Measurements from ENCODE around the gene CPEB1. TPM values are rescaled to one million over a fixed set of nuclear protein-coding genes. Genes with fewer than 3 reads are reported as not detected.

The CPEB1 gene
- polyA plus RNA-seq, 4 donors = 0.27 to 2.8 (median 0.50) TPM; not detected in 1

DNA sequence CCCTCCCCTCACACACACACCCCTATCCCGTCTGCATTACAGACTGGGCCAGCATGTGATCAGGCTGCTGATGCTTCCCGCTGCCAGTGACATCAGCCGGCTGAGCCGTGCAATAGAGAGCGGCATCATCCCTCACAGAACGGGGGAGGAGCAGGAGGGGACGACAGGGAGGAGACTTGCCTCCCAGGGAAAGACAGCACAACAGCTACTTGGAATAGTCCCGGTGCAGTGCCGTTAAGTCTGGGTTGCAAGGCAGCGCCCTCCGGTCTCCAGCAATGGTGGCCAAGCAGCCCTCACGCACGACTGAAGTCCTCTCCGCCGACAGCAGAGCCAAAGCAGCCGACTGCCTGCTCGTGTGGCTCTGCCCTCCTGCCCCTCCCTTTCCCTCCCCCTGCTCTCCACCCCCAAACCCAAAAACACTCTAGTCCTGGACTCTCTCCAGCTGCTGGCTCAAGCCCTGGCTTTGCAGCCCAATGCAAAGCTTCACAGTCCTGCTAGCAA, 75.4 kb downstream of the CPEB1 start:
- peak overlapping the region in 1 of 3 donors; percentile 51 for H3K27ac ChIP-seq (ENCODE audit: low read depth in 1 of 3, low read length in 2 of 3)

GRCh38 chr15:82570721-82571508, 76.2 kb downstream of the CPEB1 start:
- H3K36me3 ChIP-seq (ENCODE audit: control insufficient read depth in 3 of 3, insufficient read depth in 2 of 3, low read depth in 1 of 3, low read length in 3 of 3) = no peaks in the 10 kb centered on the region
- FAIRE-seq = no peak
- WGBS, 3 donors = 37 to 42% (median 38%) methylated on average over 7 of the region's 7 CpGs
- H3K27ac ChIP-seq (ENCODE audit: low read depth in 1 of 3, low read length in 2 of 3) = peak overlapping the region in 1 of 3 donors; percentile 51
- no peaks in the 10 kb centered on the region for H3K4me1 ChIP-seq (ENCODE audit: control insufficient read depth in 3 of 3, insufficient read depth in 2 of 3, low read depth in 1 of 3, low read length in 2 of 3)
- H3K4me3 ChIP-seq (ENCODE audit: low read depth in 1 of 3, low read length in 3 of 3) = peak overlapping the region in 1 of 3 donors; percentile 24
- H3K9me3 ChIP-seq (ENCODE audit: control insufficient read depth in 2 of 2, insufficient read depth in 1 of 2, low read depth in 1 of 2, low read length in 1 of 2) = no peaks in the 10 kb centered on the region
- H3K27me3 ChIP-seq (ENCODE audit: control insufficient read depth in 3 of 3, insufficient read depth in 3 of 3, low read length in 3 of 3) = peaks cover 0 to 11% (median 5%) of the 10 kb centered on the region in 3 donors
- DNase-seq = no peak

More for the DNA sequence above, 75.4 kb downstream of the CPEB1 start:
- no peaks in the 10 kb centered on the region for H3K9me3 ChIP-seq (ENCODE audit: control insufficient read depth in 2 of 2, insufficient read depth in 1 of 2, low read depth in 1 of 2, low read length in 1 of 2)
- no peak for FAIRE-seq
- WGBS, 3 donors = 4 to 7% (median 4%) methylated on average over 15 to 17 of the region's 17 CpGs
- peaks cover 0 to 11% (median 5%) of the 10 kb centered on the region in 3 donors for H3K27me3 ChIP-seq (ENCODE audit: control insufficient read depth in 3 of 3, insufficient read depth in 3 of 3, low read length in 3 of 3)
- no peaks in the 10 kb centered on the region for H3K36me3 ChIP-seq (ENCODE audit: control insufficient read depth in 3 of 3, insufficient read depth in 2 of 3, low read depth in 1 of 3, low read length in 3 of 3)
- no peaks in the 10 kb centered on the region for H3K4me1 ChIP-seq (ENCODE audit: control insufficient read depth in 3 of 3, insufficient read depth in 2 of 3, low read depth in 1 of 3, low read length in 2 of 3)
- peak overlapping the region in 1 of 3 donors; percentile 24 for H3K4me3 ChIP-seq (ENCODE audit: low read depth in 1 of 3, low read length in 3 of 3)
- peak in 1 of 2 donors; percentile 35 for DNase-seq

DNA sequence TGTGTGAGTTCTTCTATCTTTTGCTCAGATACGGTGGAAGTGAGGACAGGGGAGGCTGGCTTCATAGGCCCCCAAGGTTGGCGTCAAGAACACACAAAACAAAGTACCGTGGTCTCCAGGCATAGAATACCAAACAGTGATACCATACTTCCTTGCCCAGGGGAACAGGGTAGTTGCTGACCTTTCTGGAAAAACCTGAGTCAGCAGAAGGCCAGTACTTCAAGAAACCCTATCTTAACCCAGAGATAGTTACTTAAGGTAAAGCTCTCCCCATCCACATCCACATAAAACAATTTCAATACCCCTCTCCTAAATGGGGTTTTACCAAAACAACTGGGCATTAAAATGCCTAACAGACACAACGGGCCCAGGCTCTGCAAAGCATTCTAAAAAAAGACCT, 77.3 kb downstream of the CPEB1 start:
- DNase-seq = no peak
- H3K4me1 ChIP-seq (ENCODE audit: control insufficient read depth in 3 of 3, insufficient read depth in 2 of 3, low read depth in 1 of 3, low read length in 2 of 3) = no peaks in the 10 kb centered on the region
- WGBS, 3 donors = 88 to 91% (median 89%) methylated on average over 4 of the region's 4 CpGs
- peaks cover 0 to 11% (median 5%) of the 10 kb centered on the region in 3 donors for H3K27me3 ChIP-seq (ENCODE audit: control insufficient read depth in 3 of 3, insufficient read depth in 3 of 3, low read length in 3 of 3)
- H3K4me3 ChIP-seq (ENCODE audit: low read depth in 1 of 3, low read length in 3 of 3) = no peak overlapping the region
- no peak for FAIRE-seq
- H3K9me3 ChIP-seq (ENCODE audit: control insufficient read depth in 2 of 2, insufficient read depth in 1 of 2, low read depth in 1 of 2, low read length in 1 of 2) = no peaks in the 10 kb centered on the region
- no peak overlapping the region for H3K27ac ChIP-seq (ENCODE audit: low read depth in 1 of 3, low read length in 2 of 3)
- H3K36me3 ChIP-seq (ENCODE audit: control insufficient read depth in 3 of 3, insufficient read depth in 2 of 3, low read depth in 1 of 3, low read length in 3 of 3) = no peaks in the 10 kb centered on the region

- Histone ChIP-seq H3K4me1 (ENCODE audit: control insufficient read depth in 3 of 3, insufficient read depth in 2 of 3, low read depth in 1 of 3, low read length in 2 of 3) (no peaks in the 10 kb centered on the region), H3K27me3 (ENCODE audit: control insufficient read depth in 3 of 3, insufficient read depth in 3 of 3, low read length in 3 of 3) (peaks cover 0 to 11% (median 5%) of the 10 kb centered on the region in 3 donors), H3K27ac (ENCODE audit: low read depth in 1 of 3, low read length in 2 of 3) (no peak overlapping the region), H3K36me3 (ENCODE audit: control insufficient read depth in 3 of 3, insufficient read depth in 2 of 3, low read depth in 1 of 3, low read length in 3 of 3) (no peaks in the 10 kb centered on the region), H3K9me3 (ENCODE audit: control insufficient read depth in 2 of 2, insufficient read depth in 1 of 2, low read depth in 1 of 2, low read length in 1 of 2) (no peaks in the 10 kb centered on the region), H3K4me3 (ENCODE audit: low read depth in 1 of 3, low read length in 3 of 3) (no peak overlapping the region)
- FAIRE-seq (no peak), DNase-seq (no peak)
- 75 to 81% (median 76%) methylated on average over 5 of the region's 5 CpGs for WGBS, 3 donors
These were observed 78.2 kb downstream of the CPEB1 start for GRCh38 chr15:82568986-82569385.

DNA sequence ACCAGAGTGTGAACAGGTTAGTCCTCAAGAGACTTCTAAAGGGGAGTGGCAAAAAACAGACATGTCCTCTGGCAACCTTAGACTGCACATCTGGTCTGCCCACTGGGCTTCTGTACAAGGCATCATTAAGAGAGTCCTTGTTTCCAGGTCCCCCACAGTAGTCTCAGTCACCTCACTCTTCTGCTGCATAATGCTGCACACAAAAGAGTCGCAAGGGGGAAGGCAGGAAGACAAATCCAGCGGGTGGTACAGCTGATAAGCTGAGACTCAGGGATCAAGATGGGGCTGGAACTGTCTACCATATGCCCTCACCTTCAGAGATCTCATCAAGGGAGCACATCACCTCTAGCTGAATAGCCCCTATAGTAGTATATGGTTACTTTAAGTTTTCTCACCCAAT, 79.5 kb downstream of the CPEB1 start:
- Histone ChIP-seq H3K27me3 (ENCODE audit: control insufficient read depth in 3 of 3, insufficient read depth in 3 of 3, low read length in 3 of 3) (peaks cover 0 to 11% (median 5%) of the 10 kb centered on the region in 3 donors), H3K4me3 (ENCODE audit: low read depth in 1 of 3, low read length in 3 of 3) (no peak overlapping the region), H3K9me3 (ENCODE audit: control insufficient read depth in 2 of 2, insufficient read depth in 1 of 2, low read depth in 1 of 2, low read length in 1 of 2) (no peaks in the 10 kb centered on the region), H3K27ac (ENCODE audit: low read depth in 1 of 3, low read length in 2 of 3) (no peak overlapping the region), H3K36me3 (ENCODE audit: control insufficient read depth in 3 of 3, insufficient read depth in 2 of 3, low read depth in 1 of 3, low read length in 3 of 3) (no peaks in the 10 kb centered on the region), H3K4me1 (ENCODE audit: control insufficient read depth in 3 of 3, insufficient read depth in 2 of 3, low read depth in 1 of 3, low read length in 2 of 3) (no peaks in the 10 kb centered on the region)
- FAIRE-seq (no peak), DNase-seq (no peak)
- WGBS, 3 donors = 71 to 82% (median 81%) methylated on average over 2 of the region's 2 CpGs

DNA sequence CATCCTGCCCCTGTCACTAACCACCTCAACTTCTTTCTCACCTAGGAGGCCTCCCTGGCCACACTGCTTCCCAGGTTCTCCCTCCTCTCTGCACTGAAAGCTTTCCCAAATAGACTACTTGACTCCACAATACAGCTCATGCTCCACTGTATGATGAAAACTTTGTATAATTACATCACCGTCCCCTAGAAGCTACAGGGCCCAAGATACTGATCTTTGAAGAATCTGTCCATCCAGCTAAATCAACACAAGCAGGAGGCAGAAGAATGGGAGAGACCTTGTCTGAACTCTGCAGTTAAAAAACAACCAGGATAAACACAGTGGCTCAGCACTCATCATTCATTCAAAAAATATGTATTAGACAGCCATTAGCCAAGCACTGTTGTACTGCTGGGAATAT, 80.5 kb downstream of the CPEB1 start:
- H3K4me3 ChIP-seq (ENCODE audit: low read depth in 1 of 3, low read length in 3 of 3) = no peak overlapping the region
- WGBS, 3 donors = 53 to 62% (median 57%) methylated on average over 1 of the region's 1 CpG
- H3K4me1 ChIP-seq (ENCODE audit: control insufficient read depth in 3 of 3, insufficient read depth in 2 of 3, low read depth in 1 of 3, low read length in 2 of 3) = no peaks in the 10 kb centered on the region
- H3K27ac ChIP-seq (ENCODE audit: low read depth in 1 of 3, low read length in 2 of 3) = no peak overlapping the region
- FAIRE-seq (no peak), DNase-seq (no peak)
- H3K27me3 ChIP-seq (ENCODE audit: control insufficient read depth in 3 of 3, insufficient read depth in 3 of 3, low read length in 3 of 3) = peaks cover 0 to 10% (median 5%) of the 10 kb centered on the region in 3 donors
- H3K9me3 ChIP-seq (ENCODE audit: control insufficient read depth in 2 of 2, insufficient read depth in 1 of 2, low read depth in 1 of 2, low read length in 1 of 2) = no peaks in the 10 kb centered on the region
- H3K36me3 ChIP-seq (ENCODE audit: control insufficient read depth in 3 of 3, insufficient read depth in 2 of 3, low read depth in 1 of 3, low read length in 3 of 3) = no peaks in the 10 kb centered on the region

DNA sequence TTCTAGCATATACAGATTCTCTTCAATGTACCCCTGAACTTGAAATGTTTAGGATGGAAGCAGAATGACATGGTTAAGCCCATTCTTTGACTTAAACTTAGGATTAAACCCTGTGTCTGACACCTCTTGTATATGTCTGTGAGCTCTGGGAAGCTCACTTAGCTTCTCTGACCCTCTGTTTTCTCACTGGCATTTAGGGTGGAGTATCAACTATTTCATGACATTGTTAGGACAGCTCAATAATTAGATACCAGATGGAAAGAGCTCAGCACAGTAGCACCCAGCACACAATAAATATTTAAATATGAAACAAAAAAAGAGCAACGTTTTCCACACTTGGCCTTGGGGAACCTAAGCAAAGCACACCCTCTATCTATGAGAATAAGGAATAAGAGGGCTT, 88.7 kb downstream of the CPEB1 start:
- FAIRE-seq (no peak), DNase-seq (no peak)
- Histone ChIP-seq H3K4me1 (ENCODE audit: control insufficient read depth in 3 of 3, insufficient read depth in 2 of 3, low read depth in 1 of 3, low read length in 2 of 3) (no peaks in the 10 kb centered on the region), H3K9me3 (ENCODE audit: control insufficient read depth in 2 of 2, insufficient read depth in 1 of 2, low read depth in 1 of 2, low read length in 1 of 2) (no peaks in the 10 kb centered on the region), H3K27me3 (ENCODE audit: control insufficient read depth in 3 of 3, insufficient read depth in 3 of 3, low read length in 3 of 3) (peaks cover 0 to 6% (median 0%) of the 10 kb centered on the region in 3 donors), H3K27ac (ENCODE audit: low read depth in 1 of 3, low read length in 2 of 3) (no peak overlapping the region), H3K36me3 (ENCODE audit: control insufficient read depth in 3 of 3, insufficient read depth in 2 of 3, low read depth in 1 of 3, low read length in 3 of 3) (no peaks in the 10 kb centered on the region), H3K4me3 (ENCODE audit: low read depth in 1 of 3, low read length in 3 of 3) (no peak overlapping the region)
- WGBS, 3 donors = 26 to 50% (median 33%) methylated on average over 1 of the region's 1 CpG

DNA sequence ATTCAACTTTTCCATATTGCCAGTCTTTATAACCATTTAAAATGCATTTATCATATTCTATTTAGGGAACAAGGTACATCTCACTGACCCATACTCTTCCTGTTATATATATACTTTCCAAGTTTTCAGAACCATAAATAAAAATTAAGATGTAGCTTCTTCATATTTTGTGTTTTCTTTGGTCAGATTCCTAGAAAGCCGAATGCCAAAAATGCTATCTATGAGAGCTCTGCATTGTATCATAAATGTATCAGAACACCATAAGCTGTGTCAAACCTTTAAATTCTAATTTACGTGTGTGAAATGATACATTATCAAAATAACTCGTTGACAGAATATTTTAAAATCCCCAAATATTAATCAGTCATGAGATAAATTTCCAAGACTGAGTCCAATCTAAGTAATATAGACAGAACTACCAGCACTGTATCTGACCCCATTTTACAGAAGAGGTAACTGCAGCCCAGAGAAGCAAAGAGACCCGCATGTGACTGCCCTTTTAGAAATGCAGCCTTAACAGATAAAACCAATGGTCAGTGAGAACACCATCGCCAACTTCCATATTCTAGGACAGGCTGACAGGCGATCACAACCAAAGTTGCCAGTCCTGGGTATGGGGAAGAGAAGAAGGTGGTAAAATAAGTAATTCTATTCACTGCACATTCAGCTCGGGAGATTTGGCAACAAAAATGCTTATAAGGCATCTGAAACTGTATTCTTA, 90.7 kb downstream of the CPEB1 start:
- FAIRE-seq (no peak), DNase-seq (no peak)
- Histone ChIP-seq H3K9me3 (ENCODE audit: control insufficient read depth in 2 of 2, insufficient read depth in 1 of 2, low read depth in 1 of 2, low read length in 1 of 2) (no peaks in the 10 kb centered on the region), H3K4me1 (ENCODE audit: control insufficient read depth in 3 of 3, insufficient read depth in 2 of 3, low read depth in 1 of 3, low read length in 2 of 3) (no peaks in the 10 kb centered on the region), H3K27me3 (ENCODE audit: control insufficient read depth in 3 of 3, insufficient read depth in 3 of 3, low read length in 3 of 3) (peaks cover 0 to 6% (median 0%) of the 10 kb centered on the region in 3 donors), H3K36me3 (ENCODE audit: control insufficient read depth in 3 of 3, insufficient read depth in 2 of 3, low read depth in 1 of 3, low read length in 3 of 3) (no peaks in the 10 kb centered on the region), H3K27ac (ENCODE audit: low read depth in 1 of 3, low read length in 2 of 3) (no peak overlapping the region), H3K4me3 (ENCODE audit: low read depth in 1 of 3, low read length in 3 of 3) (no peak overlapping the region)
- 81 to 87% (median 86%) methylated on average over 7 of the region's 7 CpGs for WGBS, 3 donors
